Measurements from ENCODE around the gene EGFL8.
"Not testable (repeated sequence)": the region's sequence is repeated elsewhere in the genome, so short reads cannot be mapped to it uniquely, and the experiment has no call there.

The EGFL8 gene

GRCh38 chr6:32210191-32210601 lies 45.8 kb downstream of the EGFL8 start:
- H3K27me3 ChIP-seq (ENCODE audit: insufficient read depth, low read length), result peaks cover 17% of the 10 kb centered on the region
- H2AFZ ChIP-seq (ENCODE audit: low read depth, low read length), result no peak overlapping the region
- no peaks in the 10 kb centered on the region for H3K4me1 ChIP-seq (ENCODE audit: insufficient read depth, low read length)
- no peaks in the 10 kb centered on the region for H3K36me3 ChIP-seq (ENCODE audit: insufficient read depth, low read length)
- no peak overlapping the region for H3K4me3 ChIP-seq (ENCODE audit: low read length)
- no peaks in the 10 kb centered on the region for H3K9me3 ChIP-seq (ENCODE audit: low read length)

DNA sequence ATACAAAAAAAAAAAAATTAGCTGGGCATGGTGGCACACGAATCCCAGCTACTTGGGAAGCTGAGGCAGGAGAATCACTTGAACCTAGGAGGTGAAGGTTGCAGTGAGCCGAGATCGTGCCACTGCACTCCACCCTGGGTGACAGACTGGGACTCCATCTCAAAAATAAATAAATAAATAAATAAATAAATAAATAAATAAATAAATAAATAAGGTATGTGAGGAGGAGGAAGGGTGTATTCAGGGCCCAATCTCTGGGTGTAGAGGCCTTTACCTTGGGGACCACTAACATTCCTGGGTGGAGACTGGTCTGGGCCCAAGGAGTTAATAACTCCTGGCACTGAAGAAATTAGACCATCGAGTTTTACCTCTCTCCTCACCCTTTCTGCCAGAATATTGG lies 47.0 kb downstream of the EGFL8 start:
- not testable (repeated sequence) for H3K4me3 ChIP-seq (ENCODE audit: low read length); H3K9me3 ChIP-seq (ENCODE audit: low read length); H3K36me3 ChIP-seq (ENCODE audit: insufficient read depth, low read length); H2AFZ ChIP-seq (ENCODE audit: low read depth, low read length); H3K4me1 ChIP-seq (ENCODE audit: insufficient read depth, low read length)
- peaks cover 18% of the 10 kb centered on the region for H3K27me3 ChIP-seq (ENCODE audit: insufficient read depth, low read length)

GRCh38 chr6:32212076-32212760 lies 47.8 kb downstream of the EGFL8 start:
- Histone ChIP-seq H3K27me3 (ENCODE audit: insufficient read depth, low read length) (peaks cover 18% of the 10 kb centered on the region), H2AFZ (ENCODE audit: low read depth, low read length) (no peak overlapping the region), H3K4me3 (ENCODE audit: low read length) (no peak overlapping the region), H3K36me3 (ENCODE audit: insufficient read depth, low read length) (no peaks in the 10 kb centered on the region), H3K4me1 (ENCODE audit: insufficient read depth, low read length) (no peaks in the 10 kb centered on the region), H3K9me3 (ENCODE audit: low read length) (no peaks in the 10 kb centered on the region)

GRCh38 chr6:32213649-32214048 lies 49.3 kb downstream of the EGFL8 start:
- H3K4me1 ChIP-seq (ENCODE audit: insufficient read depth, low read length), result no peaks in the 10 kb centered on the region
- H3K27me3 ChIP-seq (ENCODE audit: insufficient read depth, low read length), result peaks cover 22% of the 10 kb centered on the region
- H3K9me3 ChIP-seq (ENCODE audit: low read length), result no peaks in the 10 kb centered on the region
- H3K36me3 ChIP-seq (ENCODE audit: insufficient read depth, low read length), result no peaks in the 10 kb centered on the region
- no peak overlapping the region for H3K4me3 ChIP-seq (ENCODE audit: low read length)
- H2AFZ ChIP-seq (ENCODE audit: low read depth, low read length), result no peak overlapping the region

DNA sequence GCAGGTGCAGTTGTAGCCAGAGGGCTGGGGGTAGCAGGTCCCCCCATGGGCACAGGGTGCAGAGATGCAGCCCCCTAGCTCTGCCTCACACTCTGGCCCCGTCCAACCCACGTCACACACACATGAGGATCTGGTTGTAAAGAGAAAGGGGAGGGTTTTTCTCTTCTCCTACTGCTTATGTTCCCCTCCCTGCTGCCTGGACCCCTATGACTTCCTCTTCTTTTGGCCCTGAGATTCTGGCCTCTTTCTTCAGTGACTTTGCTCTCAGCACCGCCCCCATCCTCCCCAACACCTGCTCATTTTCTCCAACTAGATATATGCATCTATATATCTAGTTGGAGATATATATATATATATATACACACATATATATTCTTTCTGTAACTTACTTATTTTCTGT lies 49.7 kb downstream of the EGFL8 start:
- H3K4me3 ChIP-seq (ENCODE audit: low read length), result no peak overlapping the region
- peaks cover 22% of the 10 kb centered on the region for H3K27me3 ChIP-seq (ENCODE audit: insufficient read depth, low read length)
- no peaks in the 10 kb centered on the region for H3K9me3 ChIP-seq (ENCODE audit: low read length)
- no peaks in the 10 kb centered on the region for H3K4me1 ChIP-seq (ENCODE audit: insufficient read depth, low read length)
- H3K36me3 ChIP-seq (ENCODE audit: insufficient read depth, low read length), result no peaks in the 10 kb centered on the region
- no peak overlapping the region for H2AFZ ChIP-seq (ENCODE audit: low read depth, low read length)

DNA sequence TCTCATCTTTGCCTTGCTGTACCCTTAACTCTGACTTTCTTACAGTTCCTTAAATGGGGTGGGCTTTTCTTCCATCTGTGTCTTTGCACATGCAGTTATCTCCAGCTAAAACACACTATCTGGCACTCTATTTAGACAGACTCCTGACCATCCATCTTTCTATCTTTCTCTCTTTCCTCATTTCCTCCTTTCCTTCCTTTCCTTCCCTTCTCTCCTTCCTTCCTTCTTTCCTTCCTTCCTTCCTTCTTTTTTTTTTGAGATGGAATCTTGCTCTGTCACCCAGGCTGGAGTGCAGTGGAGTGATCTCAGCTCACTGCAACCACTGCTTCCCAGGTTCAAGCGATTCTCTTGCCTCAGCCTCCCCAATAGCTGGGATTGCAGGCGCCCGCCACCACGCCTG lies 51.2 kb downstream of the EGFL8 start:
- no peak overlapping the region for H2AFZ ChIP-seq (ENCODE audit: low read depth, low read length)

DNA sequence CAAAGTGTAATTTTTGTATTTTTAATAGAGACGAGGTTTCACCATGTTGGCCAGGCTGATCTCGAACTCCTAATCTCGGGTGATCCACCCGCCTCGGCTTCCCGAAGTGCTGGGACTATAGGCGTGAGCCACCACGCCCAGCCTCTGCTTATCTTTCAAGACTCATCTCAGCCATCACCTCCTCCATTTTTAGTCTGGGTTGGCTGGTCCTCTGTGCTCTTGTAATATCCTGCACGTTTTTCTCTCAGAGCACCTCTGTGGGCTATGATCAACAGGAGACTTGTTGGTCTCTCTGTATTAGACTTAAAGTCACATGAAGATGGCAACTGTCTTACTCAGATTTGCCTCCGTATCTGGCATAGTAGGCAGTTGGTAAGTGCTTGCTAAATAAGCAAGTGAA lies 51.9 kb downstream of the EGFL8 start:
- H3K4me1 ChIP-seq (ENCODE audit: insufficient read depth, low read length), result no peaks in the 10 kb centered on the region
- H2AFZ ChIP-seq (ENCODE audit: low read depth, low read length), result no peak overlapping the region
- no peaks in the 10 kb centered on the region for H3K9me3 ChIP-seq (ENCODE audit: low read length)
- no peak overlapping the region for H3K4me3 ChIP-seq (ENCODE audit: low read length)
- peaks cover 21% of the 10 kb centered on the region for H3K27me3 ChIP-seq (ENCODE audit: insufficient read depth, low read length)
- H3K36me3 ChIP-seq (ENCODE audit: insufficient read depth, low read length), result no peaks in the 10 kb centered on the region

More for the DNA sequence above, 51.2 kb downstream of the EGFL8 start:
- no peak overlapping the region for H3K4me3 ChIP-seq (ENCODE audit: low read length)
- no peaks in the 10 kb centered on the region for H3K4me1 ChIP-seq (ENCODE audit: insufficient read depth, low read length)
- H3K9me3 ChIP-seq (ENCODE audit: low read length), result no peaks in the 10 kb centered on the region
- H3K27me3 ChIP-seq (ENCODE audit: insufficient read depth, low read length), result peaks cover 18% of the 10 kb centered on the region
- H3K36me3 ChIP-seq (ENCODE audit: insufficient read depth, low read length), result no peaks in the 10 kb centered on the region

GRCh38 chr6:32216998-32217397 lies 52.6 kb downstream of the EGFL8 start:
- Histone ChIP-seq H3K4me1 (ENCODE audit: insufficient read depth, low read length) (no peaks in the 10 kb centered on the region), H3K27me3 (ENCODE audit: insufficient read depth, low read length) (peaks cover 21% of the 10 kb centered on the region), H3K4me3 (ENCODE audit: low read length) (no peak overlapping the region), H3K9me3 (ENCODE audit: low read length) (no peaks in the 10 kb centered on the region), H3K36me3 (ENCODE audit: insufficient read depth, low read length) (no peaks in the 10 kb centered on the region), H2AFZ (ENCODE audit: low read depth, low read length) (no peak overlapping the region)
